Measurements from ENCODE around the gene SAMD4B. TPM values are rescaled to one million over a fixed set of nuclear protein-coding genes. Genes with fewer than 3 reads are reported as not detected.

Gene SAMD4B
- total and polyA plus RNA-seq, 2 experiments from 2014 or later, result 104 to 172 TPM

- no peak overlapping the region for H3K27ac ChIP-seq (ENCODE audit: low read depth)
- no peaks in the 10 kb centered on the region for H3K36me3 ChIP-seq (ENCODE audit: insufficient read depth)
- Mint-ChIP-seq H3K27ac (no peak overlapping the region), H3K36me3 (ENCODE audit: low read depth) (no peaks in the 10 kb centered on the region), H3K9me3 (no peaks in the 10 kb centered on the region), H3K4me3 (no peak overlapping the region), H3K27me3 (ENCODE audit: insufficient read depth, low read depth, poor library complexity) (peaks cover 21% of the 10 kb centered on the region), H3K4me1 (peaks cover 12% of the 10 kb centered on the region)
- no peak overlapping the region for H2AFZ ChIP-seq
- no peaks in the 10 kb centered on the region for H3K9me2 ChIP-seq (ENCODE audit: insufficient read depth)
- H3K4me3 ChIP-seq, result no peak overlapping the region
- no peak overlapping the region for H3K4me2 ChIP-seq
- H3K4me1 ChIP-seq (ENCODE audit: insufficient read depth), result peaks cover 7% of the 10 kb centered on the region
- DNase-seq (ENCODE audit: low spot score) (no peak), ATAC-seq (no peak)
- H4K20me1 ChIP-seq (replicated peaks; ENCODE audit: insufficient read depth), result no peaks in the 10 kb centered on the region
- TF ChIP-seq, protein P1, sequence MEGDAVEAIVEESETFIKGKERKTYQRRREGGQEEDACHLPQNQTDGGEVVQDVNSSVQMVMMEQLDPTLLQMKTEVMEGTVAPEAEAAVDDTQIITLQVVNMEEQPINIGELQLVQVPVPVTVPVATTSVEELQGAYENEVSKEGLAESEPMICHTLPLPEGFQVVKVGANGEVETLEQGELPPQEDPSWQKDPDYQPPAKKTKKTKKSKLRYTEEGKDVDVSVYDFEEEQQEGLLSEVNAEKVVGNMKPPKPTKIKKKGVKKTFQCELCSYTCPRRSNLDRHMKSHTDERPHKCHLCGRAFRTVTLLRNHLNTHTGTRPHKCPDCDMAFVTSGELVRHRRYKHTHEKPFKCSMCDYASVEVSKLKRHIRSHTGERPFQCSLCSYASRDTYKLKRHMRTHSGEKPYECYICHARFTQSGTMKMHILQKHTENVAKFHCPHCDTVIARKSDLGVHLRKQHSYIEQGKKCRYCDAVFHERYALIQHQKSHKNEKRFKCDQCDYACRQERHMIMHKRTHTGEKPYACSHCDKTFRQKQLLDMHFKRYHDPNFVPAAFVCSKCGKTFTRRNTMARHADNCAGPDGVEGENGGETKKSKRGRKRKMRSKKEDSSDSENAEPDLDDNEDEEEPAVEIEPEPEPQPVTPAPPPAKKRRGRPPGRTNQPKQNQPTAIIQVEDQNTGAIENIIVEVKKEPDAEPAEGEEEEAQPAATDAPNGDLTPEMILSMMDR (conservative IDR thresholded peaks at IDR 0.05; ENCODE audit: low read depth in 2 of 2), result no peak
- TF ChIP-seq NANOG (IDR thresholded peaks at IDR 0.05; ENCODE audit: borderline replicate concordance) (no peak), ZNF462 (CRISPR knock-in tag; IDR thresholded peaks at IDR 0.05) (no peak), EZH2phosphoT487 (IDR thresholded peaks at IDR 0.05; ENCODE audit: unreplicated experiment) (no peak), ZNF114 (CRISPR knock-in tag; IDR thresholded peaks at IDR 0.05) (no peak), JUNB (IDR thresholded peaks at IDR 0.05; ENCODE audit: unreplicated experiment) (no peak), POLR2AphosphoS5 (IDR thresholded peaks at IDR 0.05; ENCODE audit: low read depth) (no peak), EZH2 (IDR thresholded peaks at IDR 0.05; ENCODE audit: low read depth, unreplicated experiment) (no peak), CREB1 (CRISPR knock-in tag; IDR thresholded peaks at IDR 0.05; ENCODE audit: low read depth) (no peak), ZNF331 (CRISPR knock-in tag; IDR thresholded peaks at IDR 0.05; ENCODE audit: low read depth) (no peak), STAT1 (IDR thresholded peaks at IDR 0.05; ENCODE audit: unreplicated experiment) (no peak)
- TF ChIP-seq, protein P2, sequence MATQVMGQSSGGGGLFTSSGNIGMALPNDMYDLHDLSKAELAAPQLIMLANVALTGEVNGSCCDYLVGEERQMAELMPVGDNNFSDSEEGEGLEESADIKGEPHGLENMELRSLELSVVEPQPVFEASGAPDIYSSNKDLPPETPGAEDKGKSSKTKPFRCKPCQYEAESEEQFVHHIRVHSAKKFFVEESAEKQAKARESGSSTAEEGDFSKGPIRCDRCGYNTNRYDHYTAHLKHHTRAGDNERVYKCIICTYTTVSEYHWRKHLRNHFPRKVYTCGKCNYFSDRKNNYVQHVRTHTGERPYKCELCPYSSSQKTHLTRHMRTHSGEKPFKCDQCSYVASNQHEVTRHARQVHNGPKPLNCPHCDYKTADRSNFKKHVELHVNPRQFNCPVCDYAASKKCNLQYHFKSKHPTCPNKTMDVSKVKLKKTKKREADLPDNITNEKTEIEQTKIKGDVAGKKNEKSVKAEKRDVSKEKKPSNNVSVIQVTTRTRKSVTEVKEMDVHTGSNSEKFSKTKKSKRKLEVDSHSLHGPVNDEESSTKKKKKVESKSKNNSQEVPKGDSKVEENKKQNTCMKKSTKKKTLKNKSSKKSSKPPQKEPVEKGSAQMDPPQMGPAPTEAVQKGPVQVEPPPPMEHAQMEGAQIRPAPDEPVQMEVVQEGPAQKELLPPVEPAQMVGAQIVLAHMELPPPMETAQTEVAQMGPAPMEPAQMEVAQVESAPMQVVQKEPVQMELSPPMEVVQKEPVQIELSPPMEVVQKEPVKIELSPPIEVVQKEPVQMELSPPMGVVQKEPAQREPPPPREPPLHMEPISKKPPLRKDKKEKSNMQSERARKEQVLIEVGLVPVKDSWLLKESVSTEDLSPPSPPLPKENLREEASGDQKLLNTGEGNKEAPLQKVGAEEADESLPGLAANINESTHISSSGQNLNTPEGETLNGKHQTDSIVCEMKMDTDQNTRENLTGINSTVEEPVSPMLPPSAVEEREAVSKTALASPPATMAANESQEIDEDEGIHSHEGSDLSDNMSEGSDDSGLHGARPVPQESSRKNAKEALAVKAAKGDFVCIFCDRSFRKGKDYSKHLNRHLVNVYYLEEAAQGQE (IDR thresholded peaks at IDR 0.05; ENCODE audit: unreplicated experiment), result no peak
- TF ChIP-seq, protein P3, sequence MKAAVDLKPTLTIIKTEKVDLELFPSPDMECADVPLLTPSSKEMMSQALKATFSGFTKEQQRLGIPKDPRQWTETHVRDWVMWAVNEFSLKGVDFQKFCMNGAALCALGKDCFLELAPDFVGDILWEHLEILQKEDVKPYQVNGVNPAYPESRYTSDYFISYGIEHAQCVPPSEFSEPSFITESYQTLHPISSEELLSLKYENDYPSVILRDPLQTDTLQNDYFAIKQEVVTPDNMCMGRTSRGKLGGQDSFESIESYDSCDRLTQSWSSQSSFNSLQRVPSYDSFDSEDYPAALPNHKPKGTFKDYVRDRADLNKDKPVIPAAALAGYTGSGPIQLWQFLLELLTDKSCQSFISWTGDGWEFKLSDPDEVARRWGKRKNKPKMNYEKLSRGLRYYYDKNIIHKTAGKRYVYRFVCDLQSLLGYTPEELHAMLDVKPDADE (IDR thresholded peaks at IDR 0.05), result no peak
- no peaks in the 10 kb centered on the region for H3F3A ChIP-seq (replicated peaks; ENCODE audit: low read depth)
- no peaks in the 10 kb centered on the region for H3K79me2 ChIP-seq (replicated peaks; ENCODE audit: insufficient read depth)
- no peaks in the 10 kb centered on the region for H3K27me3 ChIP-seq (ENCODE audit: insufficient read depth)
Observed at GRCh38 chr19:39332293-39332692, 9.9 kb upstream of the SAMD4B start.

All from GM23338 (cell line).